VCaP (cell line): Measurements from ENCODE around the gene MOCOS.

Experiments
- H3K27ac ChIP-seq: fragments of 450-650 bp; 2 replicates; pipeline ENCODE4 v1.5.1; 2017
- CTCF ChIP-seq: fragments of 450-650 bp; conservative IDR thresholded peaks from 2 replicates; pipeline ENCODE4 v1.5.1; 2017; ENCODE audit warnings: mild to moderate bottlenecking, moderate library complexity

Gene MOCOS

GRCh38 chr18:36152781-36153180 is 34.5 kb upstream of the MOCOS start:
- H3K27ac ChIP-seq, result no peak overlapping the region
- TF ChIP-seq CTCF, result no peak

GRCh38 chr18:36153203-36153602 is 34.1 kb upstream of the MOCOS start:
- TF ChIP-seq CTCF, result no peak
- no peak overlapping the region for H3K27ac ChIP-seq

- no peak for TF ChIP-seq CTCF
Observed at GRCh38 chr18:36153771-36154170, 33.5 kb upstream of the MOCOS start.

GRCh38 chr18:36155851-36156757 is 31.2 kb upstream of the MOCOS start:
- H3K27ac ChIP-seq, result no peak overlapping the region
- no peak for TF ChIP-seq CTCF

More at GRCh38 chr18:36153771-36154170, 33.5 kb upstream of the MOCOS start:
- no peak overlapping the region for H3K27ac ChIP-seq

DNA sequence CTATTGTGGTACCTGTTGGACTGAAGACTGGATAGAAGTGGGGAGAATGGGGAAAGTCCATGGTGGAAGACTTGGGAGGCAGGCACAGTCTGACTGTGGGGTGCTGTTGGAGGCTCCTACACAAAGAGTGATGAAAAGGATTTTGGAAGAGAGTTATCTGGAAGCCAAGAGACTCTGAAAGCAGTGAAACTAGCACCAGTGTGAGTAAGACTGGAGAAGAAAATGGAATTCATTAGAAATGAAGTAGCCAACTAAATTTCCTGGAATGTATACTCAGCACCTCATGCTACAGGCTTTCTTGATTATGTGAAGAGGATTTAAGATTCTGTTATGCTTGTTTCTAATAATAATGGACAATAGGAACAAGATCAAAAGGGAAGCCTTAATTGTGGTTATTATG is 29.9 kb upstream of the MOCOS start:
- no peak for TF ChIP-seq CTCF

GRCh38 chr18:36158266-36158867 is 28.9 kb upstream of the MOCOS start:
- TF ChIP-seq CTCF, result no peak
- no peak overlapping the region for H3K27ac ChIP-seq

More for the DNA sequence above, 29.9 kb upstream of the MOCOS start:
- H3K27ac ChIP-seq, result no peak overlapping the region

DNA sequence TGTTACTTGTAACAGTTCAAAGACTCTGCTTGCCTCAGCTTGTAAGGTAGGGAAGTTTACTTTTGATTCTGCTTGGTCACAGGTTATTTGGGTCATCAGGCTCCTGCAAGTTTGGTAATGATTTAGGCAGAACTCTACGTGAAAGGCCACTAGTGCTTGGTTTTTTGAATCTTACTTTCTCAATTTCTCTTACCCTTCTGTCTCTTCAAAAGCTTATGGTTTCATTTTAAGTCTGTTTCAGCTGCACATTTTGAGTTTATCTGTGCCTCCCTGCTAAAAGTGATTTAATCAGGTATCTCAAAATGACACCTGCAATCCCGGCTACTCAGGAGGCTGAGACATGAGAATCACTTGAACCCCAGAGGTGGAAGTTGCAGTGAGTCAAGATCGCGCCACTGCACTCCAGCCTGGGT is 26.3 kb upstream of the MOCOS start:
- no peak overlapping the region for H3K27ac ChIP-seq
- TF ChIP-seq CTCF, result no peak
